GM21786 (cell line): ENCODE results near the gene MRPS5.

Source experiments
- ATAC-seq: cut with Tn5 transposase; IDR thresholded peaks from one replicate; pipeline ENCODE4 v1.9.1; 2021; ENCODE audit not compliant: unreplicated experiment

Gene MRPS5

GRCh38 chr2:95091885-95092555, 29.6 kb downstream of the MRPS5 start:
- no peak for ATAC-seq

DNA sequence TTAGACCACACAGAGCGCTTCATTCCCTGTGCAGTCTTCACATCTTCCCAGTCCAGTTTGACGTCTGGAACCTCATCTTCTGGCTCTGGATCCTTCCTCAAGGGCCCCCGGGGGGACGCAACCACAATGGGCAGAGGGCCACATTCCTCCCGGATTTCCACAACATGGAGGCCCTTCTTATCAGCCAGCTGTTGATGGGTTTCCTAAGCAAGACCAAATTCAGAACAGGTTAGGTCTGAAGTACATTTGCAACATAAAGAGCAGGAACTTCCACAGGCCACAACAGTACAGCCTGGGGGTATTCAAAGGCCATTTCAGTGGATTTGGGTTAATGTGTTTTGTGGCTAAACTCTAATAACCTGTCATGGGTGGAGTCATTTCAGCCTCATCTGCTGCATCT, 34.2 kb downstream of the MRPS5 start:
- no peak for ATAC-seq

DNA sequence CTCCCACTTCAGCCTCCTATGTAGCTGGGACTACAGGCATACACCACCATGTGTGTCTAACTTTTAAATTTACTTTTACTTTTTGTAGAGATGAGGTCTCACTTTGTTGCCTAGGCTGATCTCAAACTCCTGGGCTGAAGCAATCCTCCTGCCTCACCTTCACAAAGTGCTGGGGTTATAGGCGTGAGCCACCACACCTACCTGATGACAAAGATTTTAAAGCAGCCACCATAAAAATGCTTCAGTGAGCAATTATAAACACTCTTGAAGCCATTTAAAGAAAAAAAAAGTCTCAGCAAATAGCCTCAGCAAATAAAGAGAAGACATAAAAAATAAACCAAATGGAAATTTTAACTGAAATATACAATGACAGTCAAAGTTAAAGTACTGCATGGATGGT, 35.6 kb downstream of the MRPS5 start:
- ATAC-seq: no peak

DNA sequence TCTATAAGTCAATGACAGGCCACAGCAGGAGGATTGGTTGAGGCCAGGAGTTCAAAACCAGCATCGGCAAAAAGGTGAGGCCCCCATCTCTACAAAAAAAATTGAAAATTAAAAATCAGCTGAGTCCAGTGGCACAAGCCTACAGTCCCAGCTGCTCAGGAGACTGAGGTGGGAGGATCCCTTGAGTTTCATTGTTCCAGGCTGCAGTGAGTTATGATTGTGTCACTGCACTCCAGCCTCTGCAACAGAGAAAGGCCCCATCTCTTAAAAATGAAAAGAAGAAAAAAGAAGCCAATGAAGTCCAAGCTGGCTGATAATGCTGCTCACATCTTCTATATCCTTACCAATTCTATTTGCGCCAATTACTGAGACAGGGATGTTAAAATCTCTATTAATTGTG, 39.1 kb downstream of the MRPS5 start:
- no peak for ATAC-seq

DNA sequence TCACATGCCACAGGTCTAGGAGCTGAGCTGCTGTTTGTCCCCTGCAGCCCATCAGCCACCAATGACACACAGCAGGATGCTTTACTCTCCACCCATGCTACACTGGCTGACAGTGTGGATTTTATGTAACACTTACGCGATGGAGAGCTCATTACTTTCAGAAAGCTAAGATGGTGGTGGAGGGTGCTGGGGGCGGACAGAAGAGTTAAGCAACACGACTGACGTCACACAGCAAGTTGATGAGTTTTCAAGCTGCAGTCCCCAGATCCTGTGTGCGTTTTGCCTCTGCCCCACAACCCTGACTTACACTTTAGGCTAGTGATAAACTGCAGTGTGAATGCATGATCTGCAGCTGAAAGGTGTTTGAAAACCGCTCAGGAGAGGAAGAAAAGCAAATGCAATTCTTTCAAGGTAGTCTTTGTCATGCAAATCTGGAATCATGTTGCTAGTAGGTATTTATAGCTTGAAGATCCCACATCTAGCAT, 42.4 kb downstream of the MRPS5 start:
- ATAC-seq: no peak

DNA sequence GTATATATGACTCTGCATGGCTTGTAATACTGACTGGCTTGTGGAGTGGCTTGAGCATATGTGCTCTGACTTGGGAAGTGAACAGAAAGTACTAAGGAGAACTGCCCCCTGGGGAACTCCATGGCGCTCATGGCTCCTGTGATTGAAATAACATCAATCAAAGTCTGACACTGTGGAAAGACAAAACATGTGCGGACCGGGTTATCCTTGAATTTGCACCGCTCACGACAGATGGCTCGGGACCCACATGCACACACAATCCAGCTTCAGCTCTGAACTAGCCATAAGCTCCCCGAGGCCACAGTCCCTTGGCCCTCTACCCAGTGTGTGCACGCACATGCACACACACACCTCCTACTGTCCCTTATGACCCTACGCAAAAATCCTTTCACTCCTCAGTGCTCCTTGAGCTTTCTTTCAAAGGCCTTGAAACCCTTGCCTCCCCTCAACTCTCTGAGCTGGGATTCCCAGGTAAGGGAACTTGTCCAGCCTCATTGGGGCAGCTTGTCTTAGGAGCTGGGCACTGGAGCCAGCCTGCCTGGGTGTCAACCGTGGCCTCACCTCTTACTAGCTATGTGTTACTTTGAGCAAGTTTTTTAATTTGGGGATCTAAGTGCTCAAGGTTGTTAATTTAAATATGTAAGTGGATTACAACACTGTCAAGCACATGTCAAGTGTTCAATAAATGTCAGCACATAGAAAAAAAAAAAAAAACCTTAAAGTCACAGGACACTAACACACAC, 43.6 kb downstream of the MRPS5 start:
- ATAC-seq: no peak

DNA sequence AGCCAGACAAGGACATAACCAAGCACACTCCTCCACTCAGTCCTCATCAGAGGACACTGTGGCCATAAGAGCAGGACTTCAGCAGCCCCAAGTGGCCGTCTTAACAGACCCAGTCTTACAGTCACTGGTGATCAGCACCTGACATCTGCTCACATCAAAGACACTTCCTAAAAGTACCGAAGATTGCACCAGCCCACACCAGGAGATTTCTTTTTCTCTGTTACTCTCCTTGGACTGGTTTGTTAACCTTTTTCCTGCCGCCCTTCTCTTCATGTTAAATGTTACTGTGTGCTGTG, 44.1 kb downstream of the MRPS5 start:
- ATAC-seq: no peak

- ATAC-seq: peak; percentile 87
These were observed 44.7 kb downstream of the MRPS5 start for GRCh38 chr2:95076705-95077529.

- ATAC-seq: no peak
These were observed 46.0 kb downstream of the MRPS5 start for GRCh38 chr2:95075440-95076132.

DNA sequence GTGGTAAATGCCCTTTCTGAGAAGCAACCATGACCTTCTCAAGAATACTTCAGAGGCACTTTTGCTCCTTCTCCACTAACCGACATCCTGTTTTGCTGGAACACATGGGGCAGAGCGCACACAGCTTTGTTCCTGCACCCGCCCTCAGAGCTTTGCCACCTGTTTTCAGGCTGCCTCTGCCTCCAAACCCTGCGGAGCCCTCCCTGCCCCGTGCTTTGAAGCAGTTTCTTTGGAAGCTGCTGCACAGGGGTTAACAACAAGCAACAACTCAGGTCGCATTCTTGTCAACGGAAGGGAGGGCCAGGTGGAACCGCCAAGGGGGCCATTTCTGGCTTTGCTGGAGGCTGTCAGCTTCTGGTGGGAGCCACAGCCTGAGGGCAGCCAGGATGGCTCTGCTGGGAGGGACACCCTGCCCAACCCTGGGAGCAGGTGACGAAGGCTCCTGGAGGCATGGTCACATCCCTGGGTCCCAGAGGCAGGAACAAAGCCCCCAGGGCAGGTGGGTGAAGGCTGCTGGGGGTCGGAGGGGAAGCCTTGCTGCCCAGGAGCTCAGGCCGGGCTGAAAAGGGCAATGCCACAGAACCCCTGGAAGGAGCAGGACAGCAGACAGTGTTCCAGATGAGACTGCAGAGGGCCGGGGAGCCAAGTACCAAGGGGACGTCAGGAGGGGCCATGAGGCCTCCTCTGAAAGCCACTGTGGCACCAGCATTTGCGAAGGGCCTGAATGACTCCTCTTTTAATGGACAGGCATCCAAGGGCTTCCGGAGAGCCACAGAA, 46.8 kb downstream of the MRPS5 start:
- ATAC-seq: no peak

GRCh38 chr2:95073856-95074662, 47.5 kb downstream of the MRPS5 start:
- no peak for ATAC-seq

DNA sequence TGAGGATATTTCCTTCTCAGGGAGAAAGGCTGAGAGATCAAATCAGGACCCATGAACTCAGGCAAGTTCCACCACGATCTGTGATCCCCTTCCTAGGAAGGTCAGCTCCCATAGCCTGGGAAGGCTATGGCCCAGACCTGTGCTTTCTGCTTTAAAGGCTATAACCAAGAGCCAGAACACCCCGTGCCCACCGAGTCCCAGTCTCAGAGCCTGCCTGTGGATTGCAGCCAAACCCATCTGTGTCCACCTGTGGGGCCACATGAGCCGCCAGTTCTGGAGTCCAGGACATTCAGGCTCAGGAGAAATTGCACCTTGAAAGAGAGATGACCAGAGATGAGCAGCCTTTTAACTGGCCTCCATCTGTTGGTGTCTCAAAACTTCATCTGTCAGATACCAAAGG, 49.2 kb downstream of the MRPS5 start:
- ATAC-seq: no peak

DNA sequence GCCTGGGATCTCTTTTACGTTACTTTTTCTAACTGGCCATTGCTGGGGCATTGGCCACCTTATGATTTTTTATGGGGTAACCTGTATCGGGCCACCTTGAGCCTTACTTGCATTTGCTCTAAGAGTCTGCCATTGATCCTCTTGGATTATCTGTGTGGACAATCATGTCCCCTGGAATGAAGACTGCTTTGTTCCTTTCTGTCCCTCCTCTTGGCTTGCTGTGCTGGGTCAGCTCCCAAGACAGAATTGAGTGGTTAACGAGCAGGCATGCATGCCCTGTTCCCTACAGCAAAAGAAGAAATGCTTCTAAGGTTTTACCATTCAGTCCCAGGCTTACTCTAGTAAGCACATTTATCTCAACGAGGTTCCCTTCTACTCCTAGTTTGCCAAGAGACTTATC, 49.8 kb downstream of the MRPS5 start:
- ATAC-seq: no peak

DNA sequence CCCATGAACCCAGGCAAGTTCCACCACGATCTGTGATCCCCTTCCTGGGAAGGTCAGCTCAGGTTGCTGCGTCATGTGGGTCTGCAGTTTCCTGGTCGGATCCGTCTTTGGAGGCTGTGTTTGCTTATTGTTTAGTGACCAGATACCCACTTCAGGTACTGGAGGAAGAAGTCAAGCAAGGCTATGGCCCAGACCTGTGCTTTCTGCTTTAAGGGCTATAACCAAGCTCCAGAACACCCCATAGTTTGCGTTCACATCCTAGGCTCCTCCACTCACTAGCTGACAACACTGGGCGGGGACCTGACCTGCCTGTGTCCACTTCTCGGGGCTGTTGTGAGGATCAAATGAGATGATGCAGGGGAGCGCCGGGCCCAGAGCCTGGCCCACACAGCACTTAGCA, 52.1 kb downstream of the MRPS5 start:
- ATAC-seq: no peak

GRCh38 chr2:95068256-95068655, 53.4 kb downstream of the MRPS5 start:
- ATAC-seq: no peak

DNA sequence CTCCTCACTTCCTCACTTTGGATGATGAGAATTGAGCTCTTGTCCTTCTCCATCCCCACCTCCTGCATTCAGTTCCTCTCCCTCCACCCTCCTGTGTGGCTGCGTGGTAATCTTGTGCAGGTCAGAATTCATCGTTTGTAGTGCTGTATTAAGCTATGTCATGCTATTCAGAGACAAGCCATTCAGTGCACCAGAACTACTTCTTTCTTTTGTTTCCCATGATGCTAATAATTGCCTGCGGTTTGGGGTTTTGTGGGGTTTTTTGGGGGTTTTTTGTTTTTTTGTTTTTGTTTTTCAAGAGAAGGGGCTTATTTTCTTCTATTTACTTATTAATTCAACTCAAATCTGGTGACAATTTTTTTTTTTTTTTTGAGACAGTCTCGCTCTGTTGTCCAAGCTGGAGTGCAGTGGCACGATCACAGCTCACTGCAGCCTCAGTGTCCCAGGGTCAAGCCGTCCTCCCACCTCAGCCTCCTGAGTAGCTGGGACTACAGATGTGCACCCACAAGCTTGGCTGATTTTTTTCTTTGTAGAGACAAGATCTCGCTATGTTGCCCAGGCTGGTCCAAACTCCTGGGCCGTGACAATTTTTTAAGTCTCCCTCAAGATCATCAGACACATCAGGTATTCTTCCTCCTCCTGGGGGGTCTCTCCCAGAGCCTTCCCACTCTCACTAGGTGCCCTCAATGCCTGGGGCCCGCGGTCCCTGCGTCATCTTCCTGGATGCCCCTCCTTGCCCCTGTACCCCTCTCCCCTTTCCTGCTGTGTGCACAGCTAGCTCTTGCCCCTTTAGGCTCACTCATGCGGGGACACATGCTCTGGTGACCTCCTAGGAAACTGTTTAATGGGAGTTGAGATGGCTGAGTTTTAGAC, 58.3 kb downstream of the MRPS5 start:
- ATAC-seq: peak; percentile 80

- no peak for ATAC-seq
These were observed 59.1 kb downstream of the MRPS5 start for GRCh38 chr2:95062242-95063085.

DNA sequence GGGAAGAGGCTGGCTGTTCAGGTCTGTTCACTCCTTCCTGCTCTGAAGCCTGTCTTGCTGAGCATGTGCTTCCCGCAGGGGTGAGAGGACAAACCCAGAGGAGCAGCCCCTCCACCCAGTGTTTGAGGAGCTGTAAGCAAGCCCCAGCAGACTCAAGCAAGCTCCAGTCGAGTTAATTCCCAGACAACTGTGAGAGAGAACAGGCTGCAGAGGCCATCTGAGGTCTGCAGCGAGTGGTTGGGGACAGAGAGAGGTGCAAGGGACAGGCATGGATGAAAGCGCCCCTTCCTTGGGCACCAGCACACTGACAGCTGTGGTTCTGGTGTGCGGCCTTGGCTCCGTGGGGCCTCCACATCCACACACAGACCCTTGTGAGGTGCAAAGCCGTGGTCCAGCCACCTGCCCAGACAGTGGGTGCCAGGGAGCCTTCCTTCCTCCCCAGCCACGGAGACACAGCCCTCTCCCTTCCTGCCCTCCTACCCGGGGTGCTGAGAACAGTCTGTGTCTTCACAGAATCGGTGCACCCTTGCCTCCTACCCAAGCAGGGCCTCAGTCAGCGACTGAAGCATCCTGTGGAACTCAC, 59.9 kb downstream of the MRPS5 start:
- no peak for ATAC-seq
